Adrenal gland (tissue), 12 donors: ENCODE results near the gene MED19. TPM values are rescaled to one million over a fixed set of nuclear protein-coding genes. Genes with fewer than 3 reads are reported as not detected.

Experiments used
- DNase-seq, 7 donors: peaks; one replicate each; pipeline ENCODE4 v3.0.0-alpha.2; 2019 to 2020
- H3K27ac ChIP-seq, 5 donors: fragments of 200-600 bp; sonication (generic) in 4 of 5; 1 replicate in 3 of 5; 2 replicates in 2 of 5; pipeline versions ENCODE4 v1.5.1 to v1.8.0; 2016 to 2020; ENCODE audit warnings: mild to moderate bottlenecking in 1 of 5
- H3K27me3 ChIP-seq: fragments of 200-600 bp; 2 replicates; pipeline ENCODE4 v1.8.0; 2021
- H3K36me3 ChIP-seq, 2 donors: fragments of 200-600 bp; replicated peaks in 1 of 2; 1 replicate in 1 of 2; 2 replicates in 1 of 2; pipeline versions ENCODE4 v1.5.1 to v1.8.0; 2018 to 2022
- H3K4me1 ChIP-seq, 2 donors: fragments of 200-600 bp; replicated peaks in 1 of 2; 1 replicate in 1 of 2; 2 replicates in 1 of 2; pipeline versions ENCODE4 v1.5.1 to v1.8.0; 2018 to 2021
- H3K4me3 ChIP-seq, 4 donors: fragments of 200-600 bp; sonication (generic) in 3 of 4; one replicate each; pipeline ENCODE4 v1.5.1; 2016 to 2018
- H3K9me3 ChIP-seq, 3 donors: fragments of 200-600 bp; sonication (generic) in 1 of 3; replicated peaks in 1 of 3; 1 replicate in 2 of 3; 2 replicates in 1 of 3; pipeline versions ENCODE4 v1.5.1 to v1.8.0; 2016 to 2021
- CTCF ChIP-seq, 6 experiments: fragments of 450-650 bp in 4 of 6; fragments of 200-600 bp in 2 of 6; sonication (generic) in 1 of 6; IDR thresholded peaks; 1 replicate in 5 of 6; 2 replicates in 1 of 6; pipeline versions ENCODE4 v1.5.1 to v1.8.0; 2016 to 2021; ENCODE audit warnings: antibody characterized with exemption in 6 of 6, mild to moderate bottlenecking in 2 of 6, moderate library complexity in 1 of 6
- POLR2A ChIP-seq, 2 donors: fragments of 450-650 bp; IDR thresholded peaks; one replicate each; pipeline ENCODE4 v1.6.1; 2017; ENCODE audit warnings: antibody characterized with exemption in 2 of 2, mild to moderate bottlenecking in 2 of 2, moderate library complexity in 1 of 2
- WGBS, 4 donors: extraction: QIAGEN DNeasy Blood & Tissue Kit in 2 of 4; methylation state at CpG; one replicate each; pipeline versions ENCODE4 v1.1.5 to v1.1.7; 2013 to 2017; 5-methylcytosine and 5-hydroxymethylcytosine counted together
- intact Hi-C, 2 donors: fragments of 100-400 bp; cut with DNase I; formaldehyde crosslinking; loops; one replicate each; pipeline versions ENCODE4 v1.14.1 to v1.15.0; 2022 to 2023
- polyA plus RNA-seq, 3 donors: library from polyadenylated mRNA; stranded (reverse); fragments of 200-250 nt in 2 of 3; fragments of 350-450 nt in 1 of 3; fragmentation: Illumina TruSeq in 1 of 3; extraction: RNeasy Lipid Tissue Mini Kit (QIAGEN cat#74804) in 1 of 3; gene quantifications; one replicate each; pipeline ENCODE4 v1.2.3, GENCODE V29; 2013 to 2014
- total RNA-seq, 9 donors: library from RNA; depleted of rRNA in 4 of 9; stranded (reverse); fragments of >200 nt in 4 of 9; fragments of 120-200 nt in 1 of 9; fragmentation: NEBNext Ultra II Directional in 1 of 9; extraction: Animal tissue kit (Norgen Biotek cat#: 25700) in 1 of 9; gene quantifications; one replicate each; pipeline versions ENCODE4 v1.1.0 to v1.2.4, GENCODE V29; 2013 to 2023
- donor health status: healthy with polysubstance abuse.
- donor health status: Bipolar disorder and iron deficiency.
- donor health status: DM: yes; HTN: yes; CAD: no.
- donor health status: DM: no; HTN: no; CAD: no.
- donor health status: DM: no; HTN: no; CAD: no.
- donor health status: DM: yes; HTN: yes; CAD: no.

The MED19 gene
- total and polyA plus RNA-seq, 12 donors = 13.7 to 35.7 (median 21.9) TPM

- DNase-seq = peak; percentile 51 to 82 (median 75)
- Histone ChIP-seq H3K27me3 (no peaks in the 10 kb centered on the region), H3K27ac (no peak within 1 kb of the TSS), H3K36me3 (no peaks in the 10 kb centered on the region), H3K9me3 (no peaks in the 10 kb centered on the region), H3K4me1 (peaks cover 4 to 9% of the 10 kb centered on the region in 2 donors), H3K4me3 (no peak within 1 kb of the TSS)
- intact Hi-C loops = loop anchor here in 1 of 2 donors (5.0 kb wide), 1 partner anchor 46 kb away; no protein-coding TSS in a partner anchor
- whole genome bisulfite sequencing, 4 donors = 34 to 42% (median 41%) methylated on average over 10 of the region's 10 CpGs
- TF ChIP-seq POLR2A (IDR thresholded peaks at IDR 0.05) = no peak
- peak; percentile 19 to 73 (median 68) for TF ChIP-seq CTCF (IDR thresholded peaks at IDR 0.05)
Measured at GRCh38 chr11:57751676-57752253, 39.8 kb upstream of the MED19 start, which contains the start of gene BTBD18. BTBD18 (minus strand) TSS chr11:57751819; CDS start chr11:57751188, 631 bp downstream.

GRCh38 chr11:57751176-57751575, 39.2 kb upstream of the MED19 start:
- H3K4me1 ChIP-seq = peaks cover 4 to 9% of the 10 kb centered on the region in 2 donors
- no peaks in the 10 kb centered on the region for H3K9me3 ChIP-seq
- intact Hi-C loops = loop anchor here in 1 of 2 donors (5.0 kb wide), 1 partner anchor 46 kb away; no protein-coding TSS in a partner anchor
- H3K27me3 ChIP-seq = no peaks in the 10 kb centered on the region
- H3K36me3 ChIP-seq = no peaks in the 10 kb centered on the region
- H3K4me3 ChIP-seq = no peak overlapping the region
- H3K27ac ChIP-seq = no peak overlapping the region
- no peak for DNase-seq
- TF ChIP-seq CTCF (IDR thresholded peaks at IDR 0.05) = no peak
- no peak for TF ChIP-seq POLR2A (IDR thresholded peaks at IDR 0.05)

- intact Hi-C loops = loop anchor here in 1 of 2 donors (5.0 kb wide), 1 partner anchor 50 kb away; no protein-coding TSS in a partner anchor
- Histone ChIP-seq H3K4me1 (peaks cover 8 to 19% of the 10 kb centered on the region in 2 donors), H3K27ac (no peak overlapping the region), H3K9me3 (no peaks in the 10 kb centered on the region), H3K27me3 (no peaks in the 10 kb centered on the region), H3K4me3 (no peak overlapping the region), H3K36me3 (peaks cover 0 to 32% of the 10 kb centered on the region in 2 donors)
- no peak for DNase-seq
- 93 to 97% (median 96%) methylated on average over 1 of the region's 1 CpG for WGBS, 4 donors
- TF ChIP-seq POLR2A (IDR thresholded peaks at IDR 0.05) (no peak), CTCF (IDR thresholded peaks at IDR 0.05) (no peak)
Measured at GRCh38 chr11:57746920-57747319, 34.9 kb upstream of the MED19 start.

GRCh38 chr11:57745206-57745605, 33.2 kb upstream of the MED19 start:
- intact Hi-C loops = loop anchor here in 1 of 2 donors (5.0 kb wide), 1 partner anchor 52 kb away; no protein-coding TSS in a partner anchor
- no peak for DNase-seq
- TF ChIP-seq CTCF (IDR thresholded peaks at IDR 0.05) (no peak), POLR2A (IDR thresholded peaks at IDR 0.05) (no peak)
- Histone ChIP-seq H3K4me1 (peaks cover 11 to 18% of the 10 kb centered on the region in 2 donors), H3K9me3 (no peaks in the 10 kb centered on the region), H3K27ac (no peak overlapping the region), H3K27me3 (no peaks in the 10 kb centered on the region), H3K4me3 (no peak overlapping the region), H3K36me3 (peaks cover 0 to 32% of the 10 kb centered on the region in 2 donors)
- WGBS, 4 donors = 92 to 98% (median 96%) methylated on average over 5 of the region's 5 CpGs
